Loucy (cell line): Measurements from ENCODE around the gene PIAS4.

Experiments
- H2AFZ ChIP-seq: fragments of 200-600 bp; sonication (generic); 2 replicates; pipeline ENCODE4 v1.6.0; 2016; ENCODE audit warnings: antibody characterized with exemption, mild to moderate bottlenecking, low read length, moderate library complexity
- H3F3A ChIP-seq: fragments of 200-600 bp; 2 replicates; pipeline ENCODE4 v1.6.0; 2016; ENCODE audit warnings: antibody characterized with exemption, low read depth, mild to moderate bottlenecking
- H3K27me3 ChIP-seq: fragments of 200-600 bp; sonication (generic); 2 replicates; pipeline ENCODE4 v1.6.1; 2014; ENCODE audit warnings: low read length, mild to moderate bottlenecking; ENCODE audit not compliant: insufficient read depth, poor library complexity, severe bottlenecking
- H3K36me3 ChIP-seq: fragments of 200-600 bp; sonication (generic); 2 replicates; pipeline ENCODE4 v1.6.1; 2016; ENCODE audit warnings: low read length; ENCODE audit not compliant: insufficient read depth
- H3K4me1 ChIP-seq: fragments of 200-600 bp; sonication (generic); 2 replicates; pipeline ENCODE4 v1.5.1; 2014; ENCODE audit warnings: low read length, mild to moderate bottlenecking; ENCODE audit not compliant: insufficient read depth, poor library complexity, severe bottlenecking
- H3K4me2 ChIP-seq: fragments of 200-600 bp; sonication (generic); 2 replicates; pipeline ENCODE4 v1.6.0; 2014; ENCODE audit warnings: antibody characterized with exemption, low read length, low read depth, mild to moderate bottlenecking; ENCODE audit not compliant: poor library complexity, severe bottlenecking
- H3K4me3 ChIP-seq: fragments of 200-600 bp; sonication (generic); 2 replicates; pipeline ENCODE4 v1.5.1; 2014; ENCODE audit warnings: low read length, mild to moderate bottlenecking, mixed read lengths; ENCODE audit not compliant: poor library complexity, severe bottlenecking
- H3K79me2 ChIP-seq: fragments of 200-600 bp; sonication (generic); 2 replicates; pipeline ENCODE4 v1.6.1; 2014; ENCODE audit warnings: low read length; ENCODE audit not compliant: insufficient read depth
- H3K9ac ChIP-seq: fragments of 200-600 bp; sonication (generic); 2 replicates; pipeline ENCODE4 v1.6.0; 2014; ENCODE audit warnings: mild to moderate bottlenecking, low read depth, low read length, moderate library complexity; ENCODE audit not compliant: poor library complexity, severe bottlenecking
- H3K9me2 ChIP-seq: fragments of 200-600 bp; sonication (generic); replicated peaks from 2 replicates; pipeline ENCODE4 v1.6.1; 2016; ENCODE audit warnings: low read depth, low read length, mixed read lengths
- H3K9me3 ChIP-seq: fragments of 200-600 bp; sonication (generic); 2 replicates; pipeline ENCODE4 v1.6.1; 2014; ENCODE audit warnings: mild to moderate bottlenecking, antibody characterized with exemption, low read length, low read depth; ENCODE audit not compliant: insufficient read depth
- H4K20me1 ChIP-seq: fragments of 200-600 bp; sonication (generic); 2 replicates; pipeline ENCODE4 v1.6.0; 2014; ENCODE audit warnings: antibody characterized with exemption, low read length, mild to moderate bottlenecking; ENCODE audit not compliant: insufficient read depth, poor library complexity, severe bottlenecking
- CTCF ChIP-seq: fragments of 200-600 bp; sonication (generic); conservative IDR thresholded peaks from 2 replicates; pipeline ENCODE4 v1.5.1; 2014; ENCODE audit warnings: mild to moderate bottlenecking, antibody characterized with exemption, low read length
- EZH2phosphoT487 ChIP-seq: fragments of 200-600 bp; IDR thresholded peaks from 2 replicates; pipeline ENCODE4 v1.6.1; 2018; ENCODE audit warnings: antibody characterized with exemption, mild to moderate bottlenecking, moderate library complexity, borderline replicate concordance

The PIAS4 gene

GRCh38 chr19:4046362-4046691 is 38.8 kb downstream of the PIAS4 start:
- Histone ChIP-seq H3K79me2 (peaks cover 35% of the 10 kb centered on the region; the same call in 1 of the 2 replicates), H3K9me3 (no peaks in the 10 kb centered on the region), H3K36me3 (peaks cover 46% of the 10 kb centered on the region; the same call in 1 of the 2 replicates), H3K9me2 (no peaks in the 10 kb centered on the region), H3K4me3 (no peak overlapping the region), H4K20me1 (peaks cover 35% of the 10 kb centered on the region), H3K27me3 (no peaks in the 10 kb centered on the region), H3F3A (no peaks in the 10 kb centered on the region), H2AFZ (no peak overlapping the region), H3K4me1 (no peaks in the 10 kb centered on the region), H3K9ac (no peak overlapping the region), H3K4me2 (no peak overlapping the region)
- TF ChIP-seq CTCF (no peak), EZH2phosphoT487 (no peak)

GRCh38 chr19:4046946-4047683 is 39.6 kb downstream of the PIAS4 start:
- no peaks in the 10 kb centered on the region for H3K27me3 ChIP-seq
- H3K79me2 ChIP-seq, result peaks cover 42% of the 10 kb centered on the region; the same call in 1 of the 2 replicates
- peaks cover 43% of the 10 kb centered on the region for H4K20me1 ChIP-seq
- H2AFZ ChIP-seq, result no peak overlapping the region
- H3F3A ChIP-seq, result no peaks in the 10 kb centered on the region
- no peaks in the 10 kb centered on the region for H3K9me3 ChIP-seq
- H3K4me1 ChIP-seq, result no peaks in the 10 kb centered on the region
- H3K4me2 ChIP-seq, result no peak overlapping the region
- TF ChIP-seq EZH2phosphoT487 (no peak), CTCF (no peak)
- H3K9me2 ChIP-seq, result no peaks in the 10 kb centered on the region
- no peak overlapping the region for H3K9ac ChIP-seq
- peaks cover 54% of the 10 kb centered on the region; the same call in 1 of the 2 replicates for H3K36me3 ChIP-seq
- H3K4me3 ChIP-seq, result no peak overlapping the region

- H3K9me2 ChIP-seq, result no peaks in the 10 kb centered on the region
- peaks cover 56% of the 10 kb centered on the region for H4K20me1 ChIP-seq
- H2AFZ ChIP-seq, result no peak overlapping the region
- H3K79me2 ChIP-seq, result peaks cover 59% of the 10 kb centered on the region; the same call in 1 of the 2 replicates
- no peak for TF ChIP-seq CTCF
- no peak for TF ChIP-seq EZH2phosphoT487
- H3K4me3 ChIP-seq, result no peak overlapping the region
- H3F3A ChIP-seq, result no peaks in the 10 kb centered on the region
- peaks cover 75% of the 10 kb centered on the region; the same call in 1 of the 2 replicates for H3K36me3 ChIP-seq
- H3K27me3 ChIP-seq, result no peaks in the 10 kb centered on the region
- no peaks in the 10 kb centered on the region for H3K9me3 ChIP-seq
- H3K4me1 ChIP-seq, result no peaks in the 10 kb centered on the region
- no peak overlapping the region for H3K4me2 ChIP-seq
- no peak overlapping the region for H3K9ac ChIP-seq
These were observed 41.9 kb downstream of the PIAS4 start for GRCh38 chr19:4049432-4049831.
